Skeletal muscle satellite cell (primary cell): Measurements from ENCODE around the gene NACC1.

ENCODE experiments used
- H3K27me3 ChIP-seq: 2 replicates; pipeline ENCODE4 v1.7.0; 2013; ENCODE audit warnings: low read length; ENCODE audit not compliant: control insufficient read depth, insufficient read depth
- H3K36me3 ChIP-seq: 2 replicates; pipeline ENCODE4 v1.7.0; 2013; ENCODE audit warnings: mild to moderate bottlenecking, control low read depth, low read length; ENCODE audit not compliant: insufficient read depth
- H3K4me1 ChIP-seq: 2 replicates; pipeline ENCODE4 v1.7.0; 2013; ENCODE audit warnings: low read length; ENCODE audit not compliant: control insufficient read depth, insufficient read depth
- H3K4me2 ChIP-seq: 2 replicates; pipeline ENCODE4 v1.7.0; 2013; ENCODE audit warnings: mild to moderate bottlenecking, low read length
- H3K4me3 ChIP-seq: 2 replicates; pipeline ENCODE4 v1.7.0; 2013; ENCODE audit warnings: low read length
- H3K9ac ChIP-seq: 2 replicates; pipeline ENCODE4 v1.7.0; 2013; ENCODE audit warnings: mild to moderate bottlenecking, low read depth, low read length, moderate library complexity
- H3K9me3 ChIP-seq: replicated peaks from 2 replicates; pipeline ENCODE4 v1.7.0; 2013; ENCODE audit warnings: mild to moderate bottlenecking, control low read depth, low read length

NACC1 gene

GRCh38 chr19:13154241-13154778 lies 36.2 kb downstream of the NACC1 start:
- Histone ChIP-seq H3K36me3 (peaks cover 17% of the 10 kb centered on the region), H3K9ac (peak overlapping the region; percentile 100), H3K4me2 (peak overlapping the region; percentile 99), H3K9me3 (no peaks in the 10 kb centered on the region), H3K27me3 (no peaks in the 10 kb centered on the region), H3K4me1 (peaks cover 21% of the 10 kb centered on the region), H3K4me3 (peak overlapping the region; percentile 89)

DNA sequence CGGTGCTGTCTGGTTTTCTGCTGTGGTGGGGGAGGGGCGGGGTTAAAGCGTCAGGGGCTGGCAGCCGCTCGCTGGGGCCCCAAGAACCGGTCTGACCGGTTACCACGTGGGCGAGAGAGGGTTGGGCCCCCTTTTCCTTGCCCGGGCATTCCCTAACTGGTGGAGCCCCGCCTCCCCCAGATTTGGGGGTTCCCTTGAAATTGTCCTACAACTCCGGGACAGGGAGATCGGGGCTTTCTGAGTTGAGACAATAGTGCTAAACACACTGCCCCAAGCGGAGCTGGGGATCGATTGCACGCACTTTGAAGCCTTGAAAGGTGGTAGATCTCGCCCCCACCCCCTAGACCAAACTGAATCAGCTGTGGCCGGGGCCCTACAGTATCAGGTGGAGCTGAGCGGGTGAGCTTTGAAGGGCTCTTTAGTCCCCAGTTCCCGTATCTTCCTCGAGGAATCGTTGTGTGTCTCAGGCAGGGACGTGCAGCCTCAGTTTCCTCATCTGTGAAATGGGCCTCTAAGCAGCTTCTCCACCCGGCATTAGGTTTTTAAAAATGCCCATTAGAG lies 36.9 kb downstream of the NACC1 start:
- Histone ChIP-seq H3K4me3 (peak overlapping the region; percentile 89), H3K4me2 (peak overlapping the region; percentile 99), H3K4me1 (peaks cover 18% of the 10 kb centered on the region), H3K9me3 (no peaks in the 10 kb centered on the region), H3K27me3 (no peaks in the 10 kb centered on the region), H3K36me3 (peaks cover 17% of the 10 kb centered on the region), H3K9ac (peak overlapping the region; percentile 100)

DNA sequence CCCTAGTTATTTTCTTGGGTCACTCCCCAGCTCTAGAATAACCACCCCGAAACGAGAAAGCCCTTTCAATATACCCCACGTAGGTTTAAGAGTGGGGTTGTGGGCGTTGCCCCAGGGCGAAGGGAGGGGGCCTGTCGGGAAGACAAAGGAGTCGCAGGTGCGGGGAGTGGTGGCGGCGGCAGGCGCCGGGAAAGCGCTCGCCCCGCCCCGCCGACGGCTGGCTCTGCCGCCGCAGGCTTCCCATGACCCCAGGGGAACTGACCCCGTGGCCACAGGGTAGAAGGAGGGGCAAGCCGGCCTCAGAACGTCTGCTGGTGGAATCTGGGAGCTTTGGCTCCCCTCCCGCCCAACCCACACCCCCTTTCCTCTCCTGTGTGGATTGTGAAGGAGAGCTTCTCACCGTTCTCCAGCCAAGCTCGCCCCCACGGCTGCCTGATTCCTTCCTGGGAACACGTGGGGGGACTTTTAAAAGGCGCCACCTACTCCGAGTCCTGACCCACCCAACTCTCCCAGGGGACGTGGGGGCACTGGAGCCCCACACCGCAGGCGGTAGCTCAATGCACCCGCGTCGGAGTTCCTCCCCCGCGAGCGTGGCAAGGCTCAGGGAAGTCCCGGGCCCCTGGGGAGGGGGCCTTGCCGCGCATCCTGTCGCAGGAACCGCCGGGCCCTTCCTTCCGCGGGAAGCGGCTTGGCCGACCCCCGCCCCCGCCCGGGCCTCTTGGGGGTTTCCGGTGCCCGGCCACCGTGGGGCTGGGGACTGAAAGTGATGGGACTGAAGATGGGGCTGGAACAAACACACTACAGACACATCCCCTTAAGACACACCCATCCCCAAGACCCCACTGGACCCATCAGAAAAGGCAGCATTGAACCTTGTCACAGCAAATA lies 37.7 kb downstream of the NACC1 start:
- Histone ChIP-seq H3K27me3 (no peaks in the 10 kb centered on the region), H3K9me3 (no peaks in the 10 kb centered on the region), H3K36me3 (peaks cover 17% of the 10 kb centered on the region), H3K4me2 (peak overlapping the region; percentile 99), H3K9ac (peak overlapping the region; percentile 100), H3K4me3 (peak overlapping the region; percentile 89), H3K4me1 (peaks cover 21% of the 10 kb centered on the region)

- Histone ChIP-seq H3K9ac (no peak overlapping the region), H3K4me1 (peaks cover 46% of the 10 kb centered on the region), H3K36me3 (no peaks in the 10 kb centered on the region), H3K4me3 (no peak overlapping the region), H3K9me3 (no peaks in the 10 kb centered on the region), H3K4me2 (no peak overlapping the region), H3K27me3 (no peaks in the 10 kb centered on the region)
Measured at GRCh38 chr19:13159713-13160112, 41.6 kb downstream of the NACC1 start.

DNA sequence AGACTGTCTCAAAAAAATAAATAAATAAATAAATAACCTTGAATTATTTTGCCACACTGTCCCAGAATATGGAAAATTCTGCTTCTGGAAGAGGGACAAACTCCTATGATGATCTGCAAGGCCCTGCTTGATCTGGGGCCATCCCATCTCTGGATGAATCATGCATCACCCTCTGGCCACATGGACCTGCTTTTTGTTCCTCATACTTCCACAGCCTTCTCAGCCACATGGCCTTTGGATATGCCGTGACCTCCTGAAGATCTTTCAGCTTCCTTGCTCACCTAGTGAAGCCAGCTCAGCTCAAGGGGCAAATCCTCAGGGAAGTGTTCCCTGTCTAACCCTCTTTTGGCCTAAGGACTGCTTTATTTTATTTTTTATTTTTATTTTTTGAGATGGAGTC lies 42.5 kb downstream of the NACC1 start:
- no peaks in the 10 kb centered on the region for H3K36me3 ChIP-seq
- H3K27me3 ChIP-seq, result no peaks in the 10 kb centered on the region
- H3K4me3 ChIP-seq, result no peak overlapping the region
- no peak overlapping the region for H3K9ac ChIP-seq
- H3K9me3 ChIP-seq, result no peaks in the 10 kb centered on the region
- H3K4me2 ChIP-seq, result no peak overlapping the region
- H3K4me1 ChIP-seq, result peaks cover 44% of the 10 kb centered on the region

GRCh38 chr19:13162724-13163608 lies 44.9 kb downstream of the NACC1 start:
- Histone ChIP-seq H3K4me2 (peak overlapping the region; percentile 83), H3K9me3 (no peaks in the 10 kb centered on the region), H3K36me3 (no peaks in the 10 kb centered on the region), H3K27me3 (no peaks in the 10 kb centered on the region), H3K9ac (peak overlapping the region; percentile 75), H3K4me1 (peaks cover 47% of the 10 kb centered on the region), H3K4me3 (peak overlapping the region; percentile 58)

GRCh38 chr19:13163609-13164342 lies 45.7 kb downstream of the NACC1 start:
- peaks cover 52% of the 10 kb centered on the region for H3K4me1 ChIP-seq
- H3K4me2 ChIP-seq, result peak overlapping the region; percentile 83
- H3K27me3 ChIP-seq, result no peaks in the 10 kb centered on the region
- peak overlapping the region; percentile 58 for H3K4me3 ChIP-seq
- H3K36me3 ChIP-seq, result no peaks in the 10 kb centered on the region
- H3K9ac ChIP-seq, result peak overlapping the region; percentile 75
- no peaks in the 10 kb centered on the region for H3K9me3 ChIP-seq

DNA sequence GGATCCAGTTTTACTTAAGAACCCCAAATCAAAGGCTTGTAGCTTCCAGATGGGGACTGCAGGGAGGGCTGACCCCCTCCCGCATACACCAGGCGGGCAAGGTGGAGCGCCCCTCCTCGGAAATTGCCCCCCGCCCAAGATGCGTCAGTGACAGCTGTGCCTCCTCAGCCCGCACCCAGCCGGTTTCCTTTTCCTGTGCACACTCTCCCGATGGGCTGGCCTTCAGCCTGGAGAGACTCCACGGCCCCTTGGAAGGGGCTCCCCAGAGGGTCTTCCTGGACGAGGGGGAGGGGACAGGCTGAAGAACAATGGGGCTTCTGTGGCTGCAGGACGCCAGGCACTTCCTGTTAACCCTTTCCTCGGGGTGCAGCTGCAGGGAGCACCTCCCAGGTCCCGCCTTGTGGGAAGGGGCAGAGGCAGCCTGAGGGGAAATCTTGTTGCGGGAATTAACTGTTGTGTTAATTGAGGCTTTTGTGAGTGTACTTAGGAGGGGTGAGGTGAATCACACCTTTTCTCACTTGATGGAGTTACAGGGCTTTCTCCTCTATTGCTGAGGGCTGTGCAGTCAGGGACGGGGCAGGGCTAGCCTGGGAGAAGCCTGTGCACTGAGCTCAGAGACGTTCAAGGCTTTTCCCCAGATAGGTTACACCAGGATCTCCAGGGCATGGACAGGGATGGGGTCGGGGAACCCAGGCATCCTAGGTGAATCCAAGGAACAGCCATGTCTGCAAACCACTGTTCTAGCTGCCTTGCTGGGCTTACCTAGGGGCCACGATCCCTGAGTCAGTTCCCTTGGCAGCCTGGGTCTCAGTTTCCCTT lies 46.5 kb downstream of the NACC1 start:
- Histone ChIP-seq H3K4me1 (peaks cover 58% of the 10 kb centered on the region), H3K4me3 (peak overlapping the region; percentile 56), H3K9ac (peak overlapping the region; percentile 49)

DNA sequence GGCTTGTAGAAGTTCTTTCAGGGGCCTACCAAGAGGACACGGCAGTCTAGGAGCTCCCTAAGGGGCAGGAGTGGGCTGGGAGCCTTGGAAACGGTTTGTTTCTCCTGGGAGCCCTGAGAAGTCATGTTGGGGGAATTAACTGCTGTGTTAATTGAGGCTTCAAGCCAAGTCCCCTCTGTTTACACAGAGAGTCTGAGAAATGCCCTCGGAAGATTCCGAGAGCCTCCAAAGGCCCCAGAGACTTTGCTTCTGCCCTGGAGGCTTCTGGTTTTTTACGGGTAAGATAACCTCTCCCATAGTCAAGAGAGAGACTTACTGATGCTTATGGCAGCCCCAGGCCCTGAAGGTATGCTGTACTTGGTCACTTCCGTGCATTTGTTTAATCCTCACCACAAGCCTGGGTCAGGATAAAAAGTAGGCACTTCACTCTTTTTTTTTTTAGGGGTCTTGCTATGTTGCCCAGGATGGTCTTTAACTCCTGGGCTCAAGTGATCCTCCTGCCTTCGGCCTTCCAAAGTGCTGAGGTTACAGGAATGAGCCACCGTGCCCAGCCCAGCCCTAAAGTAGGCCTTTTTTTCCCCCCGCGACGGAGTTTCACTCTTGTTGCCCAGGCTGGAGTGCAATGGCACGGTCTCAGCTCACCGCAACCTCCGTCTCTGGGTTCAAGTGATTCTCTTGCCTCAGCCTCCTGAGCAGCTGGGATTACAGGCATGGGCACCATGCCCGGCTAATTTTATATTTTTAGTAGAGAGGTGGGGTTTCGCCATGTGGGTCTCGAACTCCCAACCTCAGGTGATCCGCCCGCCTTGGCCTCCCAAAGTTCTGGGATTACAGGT lies 47.3 kb downstream of the NACC1 start:
- Histone ChIP-seq H3K27me3 (no peaks in the 10 kb centered on the region), H3K4me3 (no peak overlapping the region), H3K9me3 (no peaks in the 10 kb centered on the region), H3K36me3 (no peaks in the 10 kb centered on the region), H3K4me1 (peaks cover 65% of the 10 kb centered on the region), H3K9ac (peak overlapping the region; percentile 49), H3K4me2 (no peak overlapping the region)

More for the DNA sequence above, 46.5 kb downstream of the NACC1 start:
- H3K9me3 ChIP-seq, result no peaks in the 10 kb centered on the region
- H3K4me2 ChIP-seq, result peak overlapping the region; percentile 83
- no peaks in the 10 kb centered on the region for H3K36me3 ChIP-seq
- H3K27me3 ChIP-seq, result no peaks in the 10 kb centered on the region
